OCI-LY7 (cell line): Measurements from ENCODE around the gene TBC1D30.
A peak's percentile ranks its signal among the peaks of the same experiment; 100 is the strongest.

ENCODE experiments used
- CTCF ChIP-seq: fragments of 200-600 bp; sonication (generic); conservative IDR thresholded peaks from 2 replicates; pipeline ENCODE4 v1.5.1; 2014; ENCODE audit warnings: mild to moderate bottlenecking, antibody characterized with exemption, low read length, moderate library complexity, mixed read lengths
- EZH2phosphoT487 ChIP-seq: fragments of 200-600 bp; sonication (generic); IDR thresholded peaks from 2 replicates; pipeline ENCODE4 v1.6.1; 2018; ENCODE audit warnings: low read depth, borderline replicate concordance, mild to moderate bottlenecking, mixed run types, antibody characterized with exemption, low read length, moderate library complexity, mixed read lengths

- TF ChIP-seq CTCF (peak; percentile 97), EZH2phosphoT487 (no peak)
Observed at GRCh38 chr12:64796205-64796845, 28.1 kb upstream of the TBC1D30 start.
